Osteoblast (primary cell): ENCODE data around the gene STRIP2. TPM values are rescaled to one million over a fixed set of nuclear protein-coding genes. Genes with fewer than 3 reads are reported as not detected.
A peak's percentile ranks its signal among the peaks of the same experiment; 100 is the strongest.
"Not testable (repeated sequence)": the region's sequence is repeated elsewhere in the genome, so short reads cannot be mapped to it uniquely, and the experiment has no call there.

Experiments used
- DNase-seq: peaks from one replicate; pipeline ENCODE4 v3.0.0; 2011; ENCODE audit warnings: low spot score, mixed read lengths; ENCODE audit not compliant: insufficient read length; ENCODE audit errors: missing footprints
- H2AFZ ChIP-seq: 2 replicates; pipeline ENCODE4 v1.6.0; 2011; ENCODE audit warnings: mild to moderate bottlenecking, low read length
- H3K27ac ChIP-seq: 2 replicates; pipeline ENCODE4 v1.5.1; 2011; ENCODE audit warnings: mild to moderate bottlenecking, low read depth, low read length, moderate library complexity
- H3K27me3 ChIP-seq: 2 replicates; pipeline ENCODE4 v1.6.0; 2012; ENCODE audit warnings: mild to moderate bottlenecking, control low read depth, inconsistent platforms, low read length, moderate library complexity; ENCODE audit not compliant: insufficient read depth
- H3K36me3 ChIP-seq: 2 replicates; pipeline ENCODE4 v1.5.1; 2011; ENCODE audit warnings: mild to moderate bottlenecking, low read length, control low read depth, moderate library complexity; ENCODE audit not compliant: insufficient read depth
- H3K4me1 ChIP-seq: 2 replicates; pipeline ENCODE4 v1.5.1; 2011; ENCODE audit warnings: mild to moderate bottlenecking, low read length, control low read depth, moderate library complexity; ENCODE audit not compliant: insufficient read depth
- H3K4me2 ChIP-seq: 2 replicates; pipeline ENCODE4 v1.6.0; 2011; ENCODE audit warnings: mild to moderate bottlenecking, low read length; ENCODE audit not compliant: insufficient read depth
- H3K4me3 ChIP-seq: fragments of 200-600 bp; sonication (generic); 3 replicates; pipeline ENCODE4 v1.5.1; 2012; ENCODE audit warnings: mild to moderate bottlenecking, low read length, inconsistent platforms; ENCODE audit not compliant: insufficient read depth
- H3K79me2 ChIP-seq: 2 replicates; pipeline ENCODE4 v1.6.0; 2012; ENCODE audit warnings: mild to moderate bottlenecking, low read length, control low read depth, inconsistent platforms; ENCODE audit not compliant: insufficient read depth
- H3K9me3 ChIP-seq: 2 replicates; pipeline ENCODE4 v1.5.1; 2011; ENCODE audit warnings: low read depth, low read length, control low read depth
- H4K20me1 ChIP-seq: 2 replicates; pipeline ENCODE4 v1.6.0; 2012; ENCODE audit warnings: mild to moderate bottlenecking, low read length, control low read depth; ENCODE audit not compliant: insufficient read depth
- total RNA-seq: library from RNA; depleted of rRNA; stranded (reverse); fragments of >200 nt; gene quantifications from 2 replicates; pipeline ENCODE4 v1.2.3, GENCODE V29; 2012
- TF ChIP-seq, protein P1 (sequence below): IDR thresholded peaks from 2 replicates; pipeline ENCODE4 v1.5.1; 2011; ENCODE audit warnings: mild to moderate bottlenecking, low read depth, low read length, moderate library complexity; ENCODE audit errors: extremely low read depth

Gene STRIP2
- total RNA-seq, 1 donor: 8.3 TPM

DNA sequence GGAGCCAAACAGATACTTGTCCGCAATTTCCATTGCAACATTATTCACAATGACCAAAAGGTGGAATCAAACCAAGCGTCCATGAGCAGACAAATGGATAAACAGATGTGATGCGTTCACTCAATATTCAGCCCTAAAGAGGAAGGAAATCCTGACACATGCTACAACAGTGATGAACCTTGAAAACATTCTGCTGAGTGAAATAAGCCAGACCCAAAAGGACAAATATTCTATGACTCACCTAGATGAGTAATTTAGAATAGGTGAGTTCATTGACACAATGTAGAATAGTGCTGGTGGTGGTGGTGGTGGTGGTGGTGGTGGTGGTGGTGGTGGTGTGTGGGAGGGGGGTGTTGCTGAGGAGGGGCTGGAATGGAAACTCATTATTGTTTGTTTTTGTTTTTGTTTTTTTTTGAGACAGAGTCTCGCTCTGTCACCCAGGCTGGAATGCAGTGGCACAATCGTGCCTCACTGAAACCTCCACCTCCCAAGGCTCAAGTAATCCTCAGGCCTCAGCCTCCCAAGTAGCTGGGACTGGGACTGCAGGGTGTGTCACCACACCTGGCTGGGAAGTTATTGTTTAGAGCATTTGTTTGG is 96.7 kb downstream of the STRIP2 start:
- H3K4me1 ChIP-seq: no peaks in the 10 kb centered on the region
- no peak for DNase-seq
- H4K20me1 ChIP-seq: no peaks in the 10 kb centered on the region
- peak overlapping the region; percentile 36 for H3K4me2 ChIP-seq
- H3K27ac ChIP-seq: no peak overlapping the region
- H2AFZ ChIP-seq: no peak overlapping the region
- H3K36me3 ChIP-seq: no peaks in the 10 kb centered on the region
- H3K79me2 ChIP-seq: no peaks in the 10 kb centered on the region
- TF ChIP-seq, protein P1, sequence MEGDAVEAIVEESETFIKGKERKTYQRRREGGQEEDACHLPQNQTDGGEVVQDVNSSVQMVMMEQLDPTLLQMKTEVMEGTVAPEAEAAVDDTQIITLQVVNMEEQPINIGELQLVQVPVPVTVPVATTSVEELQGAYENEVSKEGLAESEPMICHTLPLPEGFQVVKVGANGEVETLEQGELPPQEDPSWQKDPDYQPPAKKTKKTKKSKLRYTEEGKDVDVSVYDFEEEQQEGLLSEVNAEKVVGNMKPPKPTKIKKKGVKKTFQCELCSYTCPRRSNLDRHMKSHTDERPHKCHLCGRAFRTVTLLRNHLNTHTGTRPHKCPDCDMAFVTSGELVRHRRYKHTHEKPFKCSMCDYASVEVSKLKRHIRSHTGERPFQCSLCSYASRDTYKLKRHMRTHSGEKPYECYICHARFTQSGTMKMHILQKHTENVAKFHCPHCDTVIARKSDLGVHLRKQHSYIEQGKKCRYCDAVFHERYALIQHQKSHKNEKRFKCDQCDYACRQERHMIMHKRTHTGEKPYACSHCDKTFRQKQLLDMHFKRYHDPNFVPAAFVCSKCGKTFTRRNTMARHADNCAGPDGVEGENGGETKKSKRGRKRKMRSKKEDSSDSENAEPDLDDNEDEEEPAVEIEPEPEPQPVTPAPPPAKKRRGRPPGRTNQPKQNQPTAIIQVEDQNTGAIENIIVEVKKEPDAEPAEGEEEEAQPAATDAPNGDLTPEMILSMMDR: no peak
- no peaks in the 10 kb centered on the region for H3K9me3 ChIP-seq
- no peak overlapping the region for H3K4me3 ChIP-seq
- no peaks in the 10 kb centered on the region for H3K27me3 ChIP-seq

DNA sequence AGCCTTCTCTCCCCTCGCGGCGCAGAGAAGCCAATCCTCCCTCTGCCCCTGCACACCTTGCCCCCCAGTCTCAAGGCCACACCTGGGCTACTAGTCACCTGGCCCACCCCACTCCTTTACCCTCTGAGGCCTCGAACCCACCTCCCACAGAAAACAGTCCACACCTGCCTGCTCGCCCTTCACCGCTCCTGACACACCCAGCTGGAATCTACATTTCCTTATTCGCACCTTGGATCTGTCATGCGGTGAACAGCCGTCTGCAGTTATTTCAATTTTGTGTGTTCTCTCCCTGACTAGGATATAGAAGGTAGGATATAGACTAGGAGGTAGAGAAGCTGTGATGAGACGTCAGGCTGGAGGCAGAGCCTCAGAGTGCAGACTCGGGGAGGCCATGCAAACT is 97.5 kb downstream of the STRIP2 start:
- H3K79me2 ChIP-seq: no peaks in the 10 kb centered on the region
- no peaks in the 10 kb centered on the region for H3K9me3 ChIP-seq
- no peaks in the 10 kb centered on the region for H3K36me3 ChIP-seq
- no peak overlapping the region for H3K4me3 ChIP-seq
- H3K4me1 ChIP-seq: no peaks in the 10 kb centered on the region
- no peak overlapping the region for H3K27ac ChIP-seq
- H3K4me2 ChIP-seq: no peak overlapping the region
- no peaks in the 10 kb centered on the region for H3K27me3 ChIP-seq
- H2AFZ ChIP-seq: no peak overlapping the region
- no peaks in the 10 kb centered on the region for H4K20me1 ChIP-seq
- no peak for DNase-seq
- TF ChIP-seq, protein P1: no peak

DNA sequence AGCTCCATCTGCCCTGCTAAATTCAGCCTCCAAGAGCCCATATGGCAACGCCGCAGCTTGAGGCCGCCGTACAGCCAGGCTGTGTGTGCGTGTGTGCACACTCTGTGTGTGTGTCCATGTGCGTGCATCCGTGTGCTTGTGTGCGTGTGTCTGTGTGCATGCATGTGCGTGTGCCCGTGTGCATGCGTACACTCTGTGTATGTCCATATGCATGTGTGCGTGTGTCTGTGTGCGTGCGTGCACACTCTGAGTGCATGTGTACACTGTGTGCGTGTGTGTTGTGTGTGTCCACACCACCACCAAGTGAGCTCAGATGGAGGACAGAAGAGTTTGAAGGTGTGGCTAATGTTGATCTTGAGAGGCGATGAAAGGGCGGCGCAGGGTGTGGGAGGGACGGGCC is 98.1 kb downstream of the STRIP2 start:
- no peak for DNase-seq
- Histone ChIP-seq H3K36me3 (no peaks in the 10 kb centered on the region), H3K79me2 (no peaks in the 10 kb centered on the region), H3K27me3 (no peaks in the 10 kb centered on the region), H3K4me3 (no peak overlapping the region), H4K20me1 (no peaks in the 10 kb centered on the region), H3K27ac (no peak overlapping the region), H3K9me3 (no peaks in the 10 kb centered on the region), H2AFZ (no peak overlapping the region), H3K4me2 (no peak overlapping the region), H3K4me1 (no peaks in the 10 kb centered on the region)
- TF ChIP-seq, protein P1: no peak

DNA sequence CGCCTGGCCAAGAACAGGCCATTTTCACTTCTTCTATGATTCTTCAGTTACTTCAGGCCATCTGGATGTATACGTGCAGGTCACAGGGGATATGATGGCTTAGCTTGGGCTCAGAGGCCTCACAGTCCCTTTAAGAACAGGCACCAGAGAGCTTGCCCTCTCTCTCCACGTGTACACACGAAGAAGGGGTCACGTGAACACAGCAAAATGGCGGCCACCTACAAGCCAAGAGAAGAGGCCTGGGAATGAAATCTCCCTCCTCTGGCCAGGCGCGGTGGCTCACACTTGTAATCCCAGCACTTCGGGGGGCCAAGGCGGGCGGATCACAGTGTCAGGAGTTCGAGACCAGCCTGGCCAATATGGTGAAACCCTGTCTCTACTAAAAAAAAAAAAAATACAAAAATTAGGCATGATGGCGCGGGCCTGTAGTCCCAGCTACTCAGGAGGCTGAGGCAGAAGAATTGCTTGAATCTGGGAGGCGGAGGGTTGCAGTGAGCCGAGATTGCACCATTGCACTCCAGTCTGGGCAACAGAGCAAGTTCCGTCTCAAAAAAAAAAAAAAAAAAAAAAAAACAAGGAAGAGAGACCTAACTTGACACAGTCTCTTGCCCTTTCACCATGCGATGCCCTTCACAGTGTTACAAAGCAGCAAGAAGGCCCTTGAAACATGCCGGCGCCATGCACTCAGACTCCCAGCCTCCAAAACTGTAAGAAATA is 100.5 kb downstream of the STRIP2 start:
- not testable (repeated sequence) for H3K9me3 ChIP-seq, DNase-seq, H3K4me1 ChIP-seq

More for the DNA sequence above, 100.5 kb downstream of the STRIP2 start:
- not testable (repeated sequence) for H4K20me1 ChIP-seq, H3K79me2 ChIP-seq, H3K27ac ChIP-seq, H2AFZ ChIP-seq, H3K27me3 ChIP-seq, H3K36me3 ChIP-seq, H3K4me3 ChIP-seq, H3K4me2 ChIP-seq
